T-helper 22 cell (primary cell): ENCODE data around the gene PET117.
"Not testable (repeated sequence)": the region's sequence is repeated elsewhere in the genome, so short reads cannot be mapped to it uniquely, and the experiment has no call there.

Experiments
- DNase-seq: peaks from one replicate; pipeline ENCODE4 v3.0.0-alpha.2; 2020; ENCODE audit warnings: low read depth

The PET117 gene

GRCh38 chr20:18137412-18138265, at the start of gene PET117, which contains the start of gene KAT14:
Gene PET117 (plus strand): TSS chr20:18137863. CDS start chr20:18137956, 93 bp downstream.
Gene KAT14 (plus strand): TSS chr20:18137863. CDS start chr20:18142661, 4,798 bp downstream.
- peak; percentile 80 for DNase-seq

GRCh38 chr20:18088298-18088697, 49.4 kb upstream of the PET117 start:
- not testable (repeated sequence) for DNase-seq

GRCh38 chr20:18088841-18089240, 48.8 kb upstream of the PET117 start:
- DNase-seq, result not testable (repeated sequence)

GRCh38 chr20:18090044-18090443, 47.6 kb upstream of the PET117 start:
- DNase-seq, result no peak

GRCh38 chr20:18090477-18090876, 47.2 kb upstream of the PET117 start:
- no peak for DNase-seq

- DNase-seq, result no peak
Observed at GRCh38 chr20:18091623-18092022, 46.0 kb upstream of the PET117 start.

GRCh38 chr20:18092890-18093289, 44.8 kb upstream of the PET117 start:
- DNase-seq, result no peak

- no peak for DNase-seq
Observed at GRCh38 chr20:18093388-18093787, 44.3 kb upstream of the PET117 start.

GRCh38 chr20:18094191-18094590, 43.5 kb upstream of the PET117 start:
- DNase-seq, result no peak

- DNase-seq, result not testable (repeated sequence)
Observed at GRCh38 chr20:18100569-18100968, 37.1 kb upstream of the PET117 start.

- DNase-seq, result no peak
Observed at GRCh38 chr20:18101125-18101810, 36.4 kb upstream of the PET117 start.

GRCh38 chr20:18103497-18103896, 34.2 kb upstream of the PET117 start:
- DNase-seq, result no peak

GRCh38 chr20:18108326-18108725, 29.3 kb upstream of the PET117 start:
- DNase-seq, result no peak

GRCh38 chr20:18128574-18128973, 9.1 kb upstream of the PET117 start:
- not testable (repeated sequence) for DNase-seq

GRCh38 chr20:18132663-18133062, 5.0 kb upstream of the PET117 start:
- no peak for DNase-seq

GRCh38 chr20:18133962-18134361, 3.7 kb upstream of the PET117 start:
- DNase-seq, result no peak

- no peak for DNase-seq
Observed at GRCh38 chr20:18138266-18138582, 561 bp downstream of the PET117 start.

GRCh38 chr20:18138639-18139583, 1.2 kb downstream of the PET117 start:
- no peak for DNase-seq

GRCh38 chr20:18139832-18140231, 2.2 kb downstream of the PET117 start:
- DNase-seq, result no peak

GRCh38 chr20:18144541-18145099, 7.0 kb downstream of the PET117 start:
- DNase-seq, result no peak

- no peak for DNase-seq
Observed at GRCh38 chr20:18154342-18154741, 16.7 kb downstream of the PET117 start.

- no peak for DNase-seq
Observed at GRCh38 chr20:18156045-18156444, 18.4 kb downstream of the PET117 start.
